Trophoblast cell (in vitro differentiated cells and primary cell): ENCODE data around the gene GHDC.

Experiments
- DNase-seq, 2 donors: peaks; one replicate each; pipeline ENCODE4 v3.0.0-alpha.2; 2016
- H2AFZ ChIP-seq: 2 replicates; pipeline ENCODE4 v1.6.1; 2013; ENCODE audit warnings: low read length, moderate library complexity, mild to moderate bottlenecking; ENCODE audit not compliant: insufficient read depth, poor library complexity
- H2AK5ac ChIP-seq: 2 replicates; pipeline ENCODE4 v1.6.1; 2013; ENCODE audit warnings: mild to moderate bottlenecking, low read length
- H2BK120ac ChIP-seq: 2 replicates; pipeline ENCODE4 v1.6.1; 2013; ENCODE audit warnings: low read length, mild to moderate bottlenecking, moderate library complexity; ENCODE audit not compliant: insufficient read depth, poor library complexity
- H2BK12ac ChIP-seq: 2 replicates; pipeline ENCODE4 v1.6.1; 2013; ENCODE audit warnings: mild to moderate bottlenecking, low read length, moderate library complexity
- H2BK5ac ChIP-seq: 2 replicates; pipeline ENCODE4 v1.6.1; 2013; ENCODE audit warnings: low read length, low read depth, moderate library complexity, mild to moderate bottlenecking; ENCODE audit not compliant: poor library complexity
- H3K14ac ChIP-seq: 2 replicates; pipeline ENCODE4 v1.6.1; 2013; ENCODE audit warnings: mild to moderate bottlenecking, low read length
- H3K18ac ChIP-seq: 2 replicates; pipeline ENCODE4 v1.6.1; 2013; ENCODE audit warnings: mild to moderate bottlenecking, low read length
- H3K23ac ChIP-seq: 2 replicates; pipeline ENCODE4 v1.6.1; 2013; ENCODE audit warnings: low read length
- H3K27ac ChIP-seq: 2 replicates; pipeline ENCODE4 v1.5.1; 2013; ENCODE audit warnings: low read depth, mild to moderate bottlenecking, inconsistent platforms, low read length, moderate library complexity
- H3K27me3 ChIP-seq: 2 replicates; pipeline ENCODE4 v1.6.1; 2013; ENCODE audit warnings: inconsistent platforms, mild to moderate bottlenecking, low read length, moderate library complexity; ENCODE audit not compliant: insufficient read depth
- H3K36me3 ChIP-seq, 2 experiments: 1 replicate in 1 of 2; 2 replicates in 1 of 2; pipeline ENCODE4 v1.6.1; 2013; ENCODE audit warnings: low read length in 2 of 2, mild to moderate bottlenecking in 2 of 2, moderate library complexity in 1 of 2; ENCODE audit not compliant: insufficient read depth in 2 of 2, control insufficient read depth in 1 of 2
- H3K4ac ChIP-seq: 2 replicates; pipeline ENCODE4 v1.6.1; 2013; ENCODE audit warnings: low read depth, mild to moderate bottlenecking, low read length, moderate library complexity
- H3K4me1 ChIP-seq, 2 experiments: 1 replicate in 1 of 2; 2 replicates in 1 of 2; pipeline ENCODE4 v1.6.1; 2013; ENCODE audit warnings: low read length in 2 of 2, mild to moderate bottlenecking in 2 of 2, moderate library complexity in 1 of 2; ENCODE audit not compliant: insufficient read depth in 2 of 2, control insufficient read depth in 1 of 2
- H3K4me2 ChIP-seq: 2 replicates; pipeline ENCODE4 v1.6.1; 2013; ENCODE audit warnings: inconsistent platforms, mild to moderate bottlenecking, low read length, moderate library complexity
- H3K4me3 ChIP-seq: 2 replicates; pipeline ENCODE4 v1.5.1; 2013; ENCODE audit warnings: mild to moderate bottlenecking, low read depth, low read length, inconsistent platforms
- H3K79me1 ChIP-seq: one replicate; pipeline ENCODE4 v1.6.1; 2013; ENCODE audit warnings: low read length
- H3K79me2 ChIP-seq: 2 replicates; pipeline ENCODE4 v1.6.1; 2013; ENCODE audit warnings: low read length, mild to moderate bottlenecking; ENCODE audit not compliant: control insufficient read depth, insufficient read depth, poor library complexity
- H3K9ac ChIP-seq: 2 replicates; pipeline ENCODE4 v1.6.1; 2013; ENCODE audit warnings: mild to moderate bottlenecking, low read length
- H3K9me3 ChIP-seq: 2 replicates; pipeline ENCODE4 v1.6.1; 2013; ENCODE audit warnings: low read depth, mild to moderate bottlenecking, control low read depth, inconsistent platforms, low read length; ENCODE audit not compliant: insufficient read depth
- H4K12ac ChIP-seq: 2 replicates; pipeline ENCODE4 v1.6.1; 2013; ENCODE audit warnings: low read depth, mild to moderate bottlenecking, low read length, moderate library complexity
- H4K8ac ChIP-seq: 2 replicates; pipeline ENCODE4 v1.6.1; 2013; ENCODE audit warnings: low read depth, mild to moderate bottlenecking, low read length, moderate library complexity
- H4K91ac ChIP-seq: one replicate; pipeline ENCODE4 v1.6.1; 2013; ENCODE audit warnings: low read depth, mild to moderate bottlenecking, low read length, moderate library complexity
- WGBS: extraction: QIAGEN DNeasy Blood & Tissue Kit; methylation state at CpG from one replicate; pipeline ENCODE4 v1.1.7; 2013; ENCODE audit warnings: missing lambda C conversion rate; ENCODE audit not compliant: insufficient read length, insufficient coverage; ENCODE audit errors: extremely low coverage; 5-methylcytosine and 5-hydroxymethylcytosine counted together

GHDC gene

GRCh38 chr17:42185621-42185930 is 8.7 kb downstream of the GHDC start:
- H3K9ac ChIP-seq = no peak overlapping the region
- H3K36me3 ChIP-seq = no peaks in the 10 kb centered on the region
- no peak overlapping the region for H4K91ac ChIP-seq
- no peak overlapping the region for H4K12ac ChIP-seq
- no peak overlapping the region for H2BK12ac ChIP-seq
- no peaks in the 10 kb centered on the region for H3K79me1 ChIP-seq
- no CpG with 5 or more reads among the region's 7 CpGs for WGBS
- H3K4me3 ChIP-seq = no peak overlapping the region
- no peaks in the 10 kb centered on the region for H3K79me2 ChIP-seq
- peaks cover 12 to 18% of the 10 kb centered on the region in 2 experiments for H3K4me1 ChIP-seq
- no peak overlapping the region for H3K18ac ChIP-seq
- H3K27ac ChIP-seq = no peak overlapping the region
- no peak overlapping the region for H2BK5ac ChIP-seq
- no peak overlapping the region for H3K4ac ChIP-seq
- H4K8ac ChIP-seq = no peak overlapping the region
- H3K23ac ChIP-seq = no peak overlapping the region
- no peak overlapping the region for H2BK120ac ChIP-seq
- no peak overlapping the region for H2AFZ ChIP-seq
- H3K4me2 ChIP-seq = no peak overlapping the region
- H3K14ac ChIP-seq = no peak overlapping the region
- no peak overlapping the region for H2AK5ac ChIP-seq
- DNase-seq = no peak
- H3K9me3 ChIP-seq = peaks cover 6% of the 10 kb centered on the region
- peaks cover 34% of the 10 kb centered on the region for H3K27me3 ChIP-seq

GRCh38 chr17:42184713-42185620 is 9.3 kb downstream of the GHDC start, which contains the start of gene HCRT:
HCRT (minus strand) TSS chr17:42185452; CDS start chr17:42185365, 87 bp downstream.
- H3K4ac ChIP-seq = no peak within 1 kb of the TSS
- H3K23ac ChIP-seq = no peak within 1 kb of the TSS
- peak within 1 kb of the TSS; percentile 15 for H2BK120ac ChIP-seq
- no peak within 1 kb of the TSS for H4K8ac ChIP-seq
- H3K9me3 ChIP-seq = peaks cover 6% of the 10 kb centered on the region
- H3K27me3 ChIP-seq = peaks cover 38% of the 10 kb centered on the region
- H3K4me2 ChIP-seq = peak within 1 kb of the TSS; percentile 83
- H4K91ac ChIP-seq = peak within 1 kb of the TSS; percentile 6
- peaks cover 12 to 22% of the 10 kb centered on the region in 2 experiments for H3K4me1 ChIP-seq
- peak within 1 kb of the TSS; percentile 23 for H2BK12ac ChIP-seq
- no peaks in the 10 kb centered on the region for H3K79me1 ChIP-seq
- no peak within 1 kb of the TSS for H2BK5ac ChIP-seq
- WGBS = no CpG with 5 or more reads among the region's 11 CpGs
- H3K18ac ChIP-seq = no peak within 1 kb of the TSS
- no peak for DNase-seq
- no peak within 1 kb of the TSS for H3K27ac ChIP-seq
- no peak within 1 kb of the TSS for H3K14ac ChIP-seq
- no peak within 1 kb of the TSS for H4K12ac ChIP-seq
- H3K36me3 ChIP-seq = no peaks in the 10 kb centered on the region
- no peak within 1 kb of the TSS for H3K9ac ChIP-seq
- H2AK5ac ChIP-seq = no peak within 1 kb of the TSS
- peak within 1 kb of the TSS; percentile 10 for H2AFZ ChIP-seq
- H3K79me2 ChIP-seq = no peaks in the 10 kb centered on the region
- no peak within 1 kb of the TSS for H3K4me3 ChIP-seq

- Histone ChIP-seq H3K14ac (no peak overlapping the region), H4K12ac (no peak overlapping the region), H4K8ac (no peak overlapping the region), H3K18ac (no peak overlapping the region), H2AK5ac (no peak overlapping the region), H2AFZ (peak overlapping the region; percentile 10), H3K9me3 (peaks cover 6% of the 10 kb centered on the region), H4K91ac (peak overlapping the region; percentile 6), H3K9ac (no peak overlapping the region), H3K79me1 (no peaks in the 10 kb centered on the region), H3K23ac (no peak overlapping the region), H3K27me3 (peaks cover 38% of the 10 kb centered on the region), H2BK5ac (no peak overlapping the region), H3K4me3 (peak overlapping the region; percentile 51), H2BK12ac (peak overlapping the region; percentile 23), H3K27ac (no peak overlapping the region), H2BK120ac (peak overlapping the region; percentile 15), H3K79me2 (no peaks in the 10 kb centered on the region), H3K4me1 (peaks cover 12 to 22% of the 10 kb centered on the region in 2 experiments), H3K4me2 (peak overlapping the region; percentile 83), H3K36me3 (no peaks in the 10 kb centered on the region), H3K4ac (no peak overlapping the region)
- DNase-seq = peak; percentile 51 to 74
- no CpG with 5 or more reads among the region's 83 CpGs for WGBS
Observed at GRCh38 chr17:42183741-42184711, 10.3 kb downstream of the GHDC start.

GRCh38 chr17:42182927-42183734 is 11.2 kb downstream of the GHDC start:
- no peaks in the 10 kb centered on the region for H3K36me3 ChIP-seq
- H2AFZ ChIP-seq = no peak overlapping the region
- H2BK5ac ChIP-seq = no peak overlapping the region
- no peak overlapping the region for H3K27ac ChIP-seq
- H2BK12ac ChIP-seq = no peak overlapping the region
- no peak overlapping the region for H2BK120ac ChIP-seq
- H4K91ac ChIP-seq = no peak overlapping the region
- no peak overlapping the region for H3K9ac ChIP-seq
- no peak overlapping the region for H3K4me3 ChIP-seq
- WGBS = no CpG with 5 or more reads among the region's 9 CpGs
- DNase-seq = no peak
- H3K27me3 ChIP-seq = peaks cover 38% of the 10 kb centered on the region
- H3K4ac ChIP-seq = no peak overlapping the region
- H3K4me2 ChIP-seq = no peak overlapping the region
- H3K4me1 ChIP-seq = peaks cover 12 to 22% of the 10 kb centered on the region in 2 experiments
- H3K79me2 ChIP-seq = no peaks in the 10 kb centered on the region
- H2AK5ac ChIP-seq = no peak overlapping the region
- H4K12ac ChIP-seq = no peak overlapping the region
- no peak overlapping the region for H4K8ac ChIP-seq
- no peak overlapping the region for H3K18ac ChIP-seq
- H3K14ac ChIP-seq = no peak overlapping the region
- H3K79me1 ChIP-seq = no peaks in the 10 kb centered on the region
- peaks cover 9% of the 10 kb centered on the region for H3K9me3 ChIP-seq
- no peak overlapping the region for H3K23ac ChIP-seq
